Mesenchymal stem cell (in vitro differentiated cells and primary cell): ENCODE data around the gene LLCFC1. TPM values are rescaled to one million over a fixed set of nuclear protein-coding genes. Genes with fewer than 3 reads are reported as not detected.

Experiments used
- DNase-seq: peaks from one replicate; pipeline ENCODE4 v3.0.0-alpha.2; 2013
- H2AFZ ChIP-seq: one replicate; pipeline ENCODE4 v1.6.1; 2013; ENCODE audit warnings: low read depth, mild to moderate bottlenecking, control low read depth, inconsistent platforms, low read length, moderate library complexity
- H2AK5ac ChIP-seq: 2 replicates; pipeline ENCODE4 v1.6.1; 2013; ENCODE audit warnings: low read length, moderate library complexity, mild to moderate bottlenecking, inconsistent platforms; ENCODE audit not compliant: severe bottlenecking
- H2BK120ac ChIP-seq: one replicate; pipeline ENCODE4 v1.6.1; 2013; ENCODE audit warnings: low read depth, mild to moderate bottlenecking, inconsistent platforms, low read length, moderate library complexity
- H2BK12ac ChIP-seq, 2 experiments: one replicate each; pipeline ENCODE4 v1.6.1; 2013; ENCODE audit warnings: inconsistent platforms in 2 of 2, low read length in 2 of 2, mild to moderate bottlenecking in 2 of 2, moderate library complexity in 2 of 2, control low read depth in 1 of 2
- H2BK15ac ChIP-seq: one replicate; pipeline ENCODE4 v1.6.1; 2013; ENCODE audit warnings: mild to moderate bottlenecking, low read depth, inconsistent platforms; ENCODE audit not compliant: poor library complexity, severe bottlenecking
- H2BK5ac ChIP-seq: 2 replicates; pipeline ENCODE4 v1.6.1; 2013; ENCODE audit warnings: low read depth, mild to moderate bottlenecking, low read length, control low read depth, inconsistent platforms; ENCODE audit not compliant: poor library complexity, severe bottlenecking
- H3K14ac ChIP-seq, 2 experiments: one replicate each; pipeline ENCODE4 v1.6.1; 2013; ENCODE audit warnings: inconsistent platforms in 2 of 2, low read length in 2 of 2, control low read depth in 1 of 2, mild to moderate bottlenecking in 1 of 2, moderate library complexity in 1 of 2
- H3K18ac ChIP-seq, 2 experiments: one replicate each; pipeline ENCODE4 v1.6.1; 2013; ENCODE audit warnings: inconsistent platforms in 2 of 2, low read length in 2 of 2, control low read depth in 1 of 2, low read depth in 1 of 2, mild to moderate bottlenecking in 1 of 2
- H3K23ac ChIP-seq, 2 experiments: one replicate each; pipeline ENCODE4 v1.6.1; 2013; ENCODE audit warnings: inconsistent platforms in 2 of 2, low read length in 2 of 2, mild to moderate bottlenecking in 2 of 2, moderate library complexity in 2 of 2, control low read depth in 1 of 2
- H3K27ac ChIP-seq: 2 replicates; pipeline ENCODE4 v1.5.1; 2013; ENCODE audit warnings: mild to moderate bottlenecking, moderate library complexity, low read length, control low read depth, inconsistent platforms; ENCODE audit not compliant: poor library complexity, severe bottlenecking
- H3K27me3 ChIP-seq, 2 experiments: 2 replicates each; pipeline versions ENCODE4 v1.6.1 to v1.7.0; 2013; ENCODE audit warnings: low read length in 2 of 2, mild to moderate bottlenecking in 2 of 2, moderate library complexity in 2 of 2, control low read depth in 1 of 2, inconsistent platforms in 1 of 2; ENCODE audit not compliant: control insufficient read depth in 1 of 2, insufficient read depth in 1 of 2
- H3K36me3 ChIP-seq, 2 experiments: 2 replicates each; pipeline versions ENCODE4 v1.6.1 to v1.7.0; 2013; ENCODE audit warnings: low read length in 2 of 2, control low read depth in 1 of 2, inconsistent platforms in 1 of 2, low read depth in 1 of 2, mild to moderate bottlenecking in 1 of 2; ENCODE audit not compliant: insufficient read depth in 2 of 2, control insufficient read depth in 1 of 2
- H3K4ac ChIP-seq, 2 experiments: one replicate each; pipeline ENCODE4 v1.6.1; 2013; ENCODE audit warnings: inconsistent platforms in 2 of 2, low read length in 2 of 2, mild to moderate bottlenecking in 2 of 2, moderate library complexity in 2 of 2, control low read depth in 1 of 2, low read depth in 1 of 2
- H3K4me1 ChIP-seq: 2 replicates; pipeline ENCODE4 v1.6.1; 2013; ENCODE audit warnings: low read depth, low read length, control low read depth; ENCODE audit not compliant: control insufficient read depth, insufficient read depth
- H3K4me2 ChIP-seq: 2 replicates; pipeline ENCODE4 v1.6.1; 2013; ENCODE audit warnings: low read length, mild to moderate bottlenecking, inconsistent platforms; ENCODE audit not compliant: poor library complexity, severe bottlenecking
- H3K4me3 ChIP-seq, 2 experiments: 2 replicates each; pipeline versions ENCODE4 v1.5.1 to v1.7.0; 2013; ENCODE audit warnings: low read length in 2 of 2, mild to moderate bottlenecking in 2 of 2, control low read depth in 1 of 2, low read depth in 1 of 2; ENCODE audit not compliant: insufficient read depth in 1 of 2
- H3K79me1 ChIP-seq: replicated peaks from 2 replicates; pipeline ENCODE4 v1.6.1; 2013; ENCODE audit warnings: mild to moderate bottlenecking, control low read depth, low read length, inconsistent platforms; ENCODE audit not compliant: poor library complexity, severe bottlenecking
- H3K9ac ChIP-seq: 2 replicates; pipeline ENCODE4 v1.7.0; 2013; ENCODE audit warnings: mild to moderate bottlenecking, low read length, moderate library complexity
- H3K9me3 ChIP-seq: 2 replicates; pipeline ENCODE4 v1.7.0; 2013; ENCODE audit warnings: mild to moderate bottlenecking, low read length; ENCODE audit not compliant: control insufficient read depth
- H4K8ac ChIP-seq: one replicate; pipeline ENCODE4 v1.6.1; 2013; ENCODE audit warnings: inconsistent platforms, mild to moderate bottlenecking, low read length, moderate library complexity
- H4K91ac ChIP-seq: one replicate; pipeline ENCODE4 v1.6.1; 2013; ENCODE audit warnings: mild to moderate bottlenecking, low read length, inconsistent platforms
- WGBS: methylation state at CpG from one replicate; pipeline ENCODE4 v1.1.7; 2013; ENCODE audit warnings: mixed read lengths; 5-methylcytosine and 5-hydroxymethylcytosine counted together
- polyA plus RNA-seq, 2 experiments: library from polyadenylated mRNA; stranded (reverse); fragments of 200-250 nt; gene quantifications; one replicate each; pipeline ENCODE4 v1.2.3, GENCODE V29; 2013

LLCFC1 gene
- not detected for polyA plus RNA-seq (2013, experiment 1 of 2)
- polyA plus RNA-seq (2013, experiment 2 of 2): not detected

GRCh38 chr7:142939226-142939910 lies at the start of gene LLCFC1:
TSS of gene LLCFC1 (plus strand) at chr7:142939484. CDS start at chr7:142939622, 138 bp downstream.
- Histone ChIP-seq H3K4me2 (no peak within 1 kb of the TSS), H2BK15ac (no peak within 1 kb of the TSS), H4K8ac (no peak within 1 kb of the TSS), H2AFZ (no peak within 1 kb of the TSS), H4K91ac (peak within 1 kb of the TSS; percentile 19), H3K79me1 (no peaks in the 10 kb centered on the region), H2BK5ac (no peak within 1 kb of the TSS), H2BK120ac (no peak within 1 kb of the TSS), H3K9me3 (no peaks in the 10 kb centered on the region), H3K14ac (no peak within 1 kb of the TSS), H3K9ac (no peak within 1 kb of the TSS), H3K4me1 (no peaks in the 10 kb centered on the region), H3K27me3 (peaks cover 0 to 11% of the 10 kb centered on the region in 2 experiments), H2AK5ac (no peak within 1 kb of the TSS), H3K36me3 (no peaks in the 10 kb centered on the region), H3K27ac (no peak within 1 kb of the TSS), H3K4ac (no peak within 1 kb of the TSS), H3K4me3 (no peak within 1 kb of the TSS), H2BK12ac (no peak within 1 kb of the TSS), H3K18ac (no peak within 1 kb of the TSS), H3K23ac (no peak within 1 kb of the TSS)
- WGBS: 48% methylated on average over 10 of the region's 10 CpGs
- DNase-seq: no peak

- no peak overlapping the region for H2BK120ac ChIP-seq
- no peaks in the 10 kb centered on the region for H3K9me3 ChIP-seq
- H3K79me1 ChIP-seq: no peaks in the 10 kb centered on the region
- no peak overlapping the region for H3K4me3 ChIP-seq
- no peak overlapping the region for H2BK5ac ChIP-seq
- H3K36me3 ChIP-seq: no peaks in the 10 kb centered on the region
- H3K9ac ChIP-seq: no peak overlapping the region
- DNase-seq: no peak
- WGBS: 100% methylated on average over 2 of the region's 3 CpGs
- no peak overlapping the region for H3K18ac ChIP-seq
- no peak overlapping the region for H2BK12ac ChIP-seq
- peaks cover 1% of the 10 kb centered on the region for H3K4me1 ChIP-seq
- peaks cover 0 to 40% of the 10 kb centered on the region in 2 experiments for H3K27me3 ChIP-seq
- H3K27ac ChIP-seq: no peak overlapping the region
- H4K91ac ChIP-seq: no peak overlapping the region
- no peak overlapping the region for H3K4me2 ChIP-seq
- H2AFZ ChIP-seq: no peak overlapping the region
- H3K4ac ChIP-seq: no peak overlapping the region
- no peak overlapping the region for H4K8ac ChIP-seq
- no peak overlapping the region for H2BK15ac ChIP-seq
- no peak overlapping the region for H3K23ac ChIP-seq
- H2AK5ac ChIP-seq: no peak overlapping the region
- H3K14ac ChIP-seq: no peak overlapping the region
Measured at GRCh38 chr7:142889816-142890215, 49.5 kb upstream of the LLCFC1 start.

- no peak overlapping the region for H2BK12ac ChIP-seq
- no peaks in the 10 kb centered on the region for H3K79me1 ChIP-seq
- no peak for DNase-seq
- no peaks in the 10 kb centered on the region for H3K36me3 ChIP-seq
- peak overlapping the region; percentile 49 for H4K91ac ChIP-seq
- H2BK5ac ChIP-seq: no peak overlapping the region
- no peak overlapping the region for H3K4ac ChIP-seq
- peaks cover 0 to 40% of the 10 kb centered on the region in 2 experiments for H3K27me3 ChIP-seq
- H3K23ac ChIP-seq: no peak overlapping the region
- H2BK120ac ChIP-seq: no peak overlapping the region
- H4K8ac ChIP-seq: no peak overlapping the region
- H3K4me1 ChIP-seq: no peaks in the 10 kb centered on the region
- H3K4me2 ChIP-seq: no peak overlapping the region
- H3K4me3 ChIP-seq: no peak overlapping the region
- H3K18ac ChIP-seq: no peak overlapping the region
- H2AFZ ChIP-seq: no peak overlapping the region
- no peak overlapping the region for H3K27ac ChIP-seq
- 89% methylated on average over 12 of the region's 12 CpGs for WGBS
- no peak overlapping the region for H2AK5ac ChIP-seq
- no peak overlapping the region for H3K14ac ChIP-seq
- H3K9me3 ChIP-seq: no peaks in the 10 kb centered on the region
- H2BK15ac ChIP-seq: no peak overlapping the region
- H3K9ac ChIP-seq: no peak overlapping the region
Measured at GRCh38 chr7:142890874-142891485, 48.3 kb upstream of the LLCFC1 start.

- Histone ChIP-seq H3K4me2 (no peak overlapping the region), H2BK12ac (no peak overlapping the region), H2BK120ac (no peak overlapping the region), H3K23ac (no peak overlapping the region), H3K36me3 (no peaks in the 10 kb centered on the region), H3K4me3 (no peak overlapping the region), H3K4ac (no peak overlapping the region), H3K79me1 (no peaks in the 10 kb centered on the region), H4K91ac (no peak overlapping the region), H3K9ac (no peak overlapping the region), H4K8ac (no peak overlapping the region), H3K27ac (no peak overlapping the region), H3K18ac (no peak overlapping the region), H3K4me1 (no peaks in the 10 kb centered on the region), H2AFZ (peak overlapping the region; percentile 5), H2BK5ac (no peak overlapping the region), H2AK5ac (no peak overlapping the region), H3K27me3 (peaks cover 0 to 45% of the 10 kb centered on the region in 2 experiments), H3K9me3 (no peaks in the 10 kb centered on the region), H2BK15ac (no peak overlapping the region), H3K14ac (no peak overlapping the region)
- DNase-seq: no peak
- 81% methylated on average over 10 of the region's 10 CpGs for WGBS
Measured at GRCh38 chr7:142891490-142892082, 47.7 kb upstream of the LLCFC1 start.
